ENCODE results near the gene FANCF. TPM values are rescaled to one million over a fixed set of nuclear protein-coding genes. Genes with fewer than 3 reads are reported as not detected.
A peak's percentile ranks its signal among the peaks of the same experiment; 100 is the strongest.

Gene FANCF
- total and polyA plus RNA-seq, 8 donors: 1.8 to 13.0 (median 7.8) TPM

DNA sequence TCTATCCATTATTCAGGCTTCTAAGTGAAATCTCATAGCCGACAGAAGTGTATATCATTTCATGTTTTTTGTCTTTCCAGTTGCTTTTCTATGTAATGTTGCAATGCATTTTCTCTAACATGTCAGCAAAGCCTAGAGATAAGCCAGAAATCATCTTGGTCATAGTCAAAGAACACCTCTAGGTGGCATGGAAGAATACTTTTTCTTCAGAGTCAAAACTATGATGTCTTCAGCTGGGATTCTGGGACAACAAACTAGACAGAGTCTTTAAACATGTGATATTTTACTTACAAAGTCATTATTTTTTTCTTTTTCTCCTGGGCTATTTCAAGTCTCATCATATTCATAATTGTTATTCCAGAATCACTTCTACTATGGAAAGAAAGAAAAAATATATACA lies 45.2 kb upstream of the FANCF start:
- H3K36me3 ChIP-seq: no peaks in the 10 kb centered on the region
- H3K9me3 ChIP-seq: no peaks in the 10 kb centered on the region
- H3K27me3 ChIP-seq: peaks cover 0 to 25% (median 14%) of the 10 kb centered on the region in 3 donors
- intact Hi-C loops (cut with DNase I; ENCODE audit: low total_unique reads): no loop called here
- TF ChIP-seq, protein P1, sequence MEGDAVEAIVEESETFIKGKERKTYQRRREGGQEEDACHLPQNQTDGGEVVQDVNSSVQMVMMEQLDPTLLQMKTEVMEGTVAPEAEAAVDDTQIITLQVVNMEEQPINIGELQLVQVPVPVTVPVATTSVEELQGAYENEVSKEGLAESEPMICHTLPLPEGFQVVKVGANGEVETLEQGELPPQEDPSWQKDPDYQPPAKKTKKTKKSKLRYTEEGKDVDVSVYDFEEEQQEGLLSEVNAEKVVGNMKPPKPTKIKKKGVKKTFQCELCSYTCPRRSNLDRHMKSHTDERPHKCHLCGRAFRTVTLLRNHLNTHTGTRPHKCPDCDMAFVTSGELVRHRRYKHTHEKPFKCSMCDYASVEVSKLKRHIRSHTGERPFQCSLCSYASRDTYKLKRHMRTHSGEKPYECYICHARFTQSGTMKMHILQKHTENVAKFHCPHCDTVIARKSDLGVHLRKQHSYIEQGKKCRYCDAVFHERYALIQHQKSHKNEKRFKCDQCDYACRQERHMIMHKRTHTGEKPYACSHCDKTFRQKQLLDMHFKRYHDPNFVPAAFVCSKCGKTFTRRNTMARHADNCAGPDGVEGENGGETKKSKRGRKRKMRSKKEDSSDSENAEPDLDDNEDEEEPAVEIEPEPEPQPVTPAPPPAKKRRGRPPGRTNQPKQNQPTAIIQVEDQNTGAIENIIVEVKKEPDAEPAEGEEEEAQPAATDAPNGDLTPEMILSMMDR (IDR thresholded peaks at IDR 0.05): peak in 2 of 7 experiments; percentile 19 to 34
- TF ChIP-seq POLR2AphosphoS5 (IDR thresholded peaks at IDR 0.05): no peak
- WGBS, 5 donors: 50 to 68% (median 64%) methylated on average over 1 of the region's 1 CpG
- H3K4me1 ChIP-seq: peaks cover 8 to 23% (median 14%) of the 10 kb centered on the region in 4 donors
- peak in 1 of 2 donors; percentile 53 for DNase-seq
- no peak overlapping the region for H3K4me3 ChIP-seq
- no peak overlapping the region for H3K27ac ChIP-seq

DNA sequence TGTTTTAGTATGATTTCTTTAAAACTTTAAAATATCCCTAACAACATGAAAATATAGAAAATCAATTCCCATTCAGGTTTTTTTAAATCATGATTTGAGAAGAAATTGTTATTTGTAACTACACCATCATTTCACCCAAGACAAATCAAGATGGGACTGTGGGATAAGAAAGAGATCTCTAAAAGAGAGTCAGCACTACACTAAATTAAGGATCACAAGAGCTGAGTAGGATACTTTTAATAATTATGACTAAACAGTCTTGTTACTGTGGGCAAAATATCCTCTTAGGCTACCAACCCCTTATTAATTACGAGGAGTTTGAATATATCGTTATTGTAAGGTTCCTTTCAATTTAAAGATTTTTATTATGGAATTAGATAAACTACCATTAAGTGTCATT lies 43.7 kb upstream of the FANCF start:
- H3K36me3 ChIP-seq: no peaks in the 10 kb centered on the region
- no peaks in the 10 kb centered on the region for H3K9me3 ChIP-seq
- no peak overlapping the region for H3K4me3 ChIP-seq
- H3K4me1 ChIP-seq: peaks cover 6 to 25% (median 10%) of the 10 kb centered on the region in 4 donors
- intact Hi-C loops (cut with DNase I; ENCODE audit: low total_unique reads): no loop called here
- 86 to 95% (median 91%) methylated on average over 2 of the region's 2 CpGs for WGBS, 5 donors
- H3K27me3 ChIP-seq: peaks cover 0 to 25% (median 14%) of the 10 kb centered on the region in 3 donors
- H3K27ac ChIP-seq: no peak overlapping the region
- no peak for DNase-seq
- TF ChIP-seq POLR2A (IDR thresholded peaks at IDR 0.05) (no peak), POLR2AphosphoS5 (IDR thresholded peaks at IDR 0.05) (no peak), EP300 (IDR thresholded peaks at IDR 0.05) (no peak)
- TF ChIP-seq, protein P1 (IDR thresholded peaks at IDR 0.05): no peak

DNA sequence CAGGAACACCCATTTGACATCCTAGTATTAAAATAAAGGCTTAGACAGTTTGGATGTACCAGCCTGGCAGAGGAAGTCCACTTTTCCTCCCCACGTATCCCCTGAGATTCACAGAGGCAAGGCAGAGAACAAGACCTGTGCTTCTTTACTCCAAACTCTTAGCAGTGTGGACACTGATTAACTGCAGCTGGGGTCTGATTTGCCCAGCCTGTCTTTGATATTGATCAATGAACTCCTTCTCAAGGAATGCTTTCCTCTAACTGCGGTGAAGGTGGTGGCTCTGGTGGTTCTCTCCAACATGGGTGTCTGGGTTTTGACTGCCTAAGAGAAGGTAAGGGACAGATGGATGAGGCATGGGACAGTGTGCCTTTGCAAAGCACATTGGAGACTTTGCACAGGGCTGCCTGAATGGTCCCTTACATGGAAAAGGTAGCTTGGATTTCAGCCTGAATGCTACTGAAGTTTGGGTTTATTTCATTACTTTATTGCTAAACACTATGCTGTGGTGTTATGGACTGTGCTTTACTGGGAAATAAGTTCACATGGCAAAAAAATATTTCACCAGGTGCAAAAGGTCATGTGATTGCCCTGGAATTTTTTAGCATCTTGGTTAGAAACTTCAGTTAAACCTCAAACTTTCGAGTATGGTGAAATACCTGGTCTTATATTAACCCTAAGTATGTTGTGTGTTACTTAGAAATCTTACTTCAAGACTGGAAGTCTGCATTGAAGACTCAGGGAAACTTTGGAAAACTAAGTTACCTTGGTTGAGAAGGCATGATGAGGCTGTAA lies 42.6 kb upstream of the FANCF start:
- Histone ChIP-seq H3K9me3 (no peaks in the 10 kb centered on the region), H3K27me3 (peaks cover 0 to 25% (median 14%) of the 10 kb centered on the region in 3 donors), H3K4me1 (peaks cover 6 to 18% (median 10%) of the 10 kb centered on the region in 4 donors), H3K36me3 (no peaks in the 10 kb centered on the region), H3K27ac (no peak overlapping the region), H3K4me3 (no peak overlapping the region)
- intact Hi-C loops (cut with DNase I; ENCODE audit: low total_unique reads): no loop called here
- 38 to 64% (median 44%) methylated on average over 3 of the region's 3 CpGs for WGBS, 5 donors
- TF ChIP-seq, protein P1 (IDR thresholded peaks at IDR 0.05): no peak
- TF ChIP-seq EP300 (IDR thresholded peaks at IDR 0.05): no peak
- TF ChIP-seq POLR2AphosphoS5 (IDR thresholded peaks at IDR 0.05): no peak
- TF ChIP-seq POLR2A (IDR thresholded peaks at IDR 0.05): no peak
- DNase-seq: no peak

DNA sequence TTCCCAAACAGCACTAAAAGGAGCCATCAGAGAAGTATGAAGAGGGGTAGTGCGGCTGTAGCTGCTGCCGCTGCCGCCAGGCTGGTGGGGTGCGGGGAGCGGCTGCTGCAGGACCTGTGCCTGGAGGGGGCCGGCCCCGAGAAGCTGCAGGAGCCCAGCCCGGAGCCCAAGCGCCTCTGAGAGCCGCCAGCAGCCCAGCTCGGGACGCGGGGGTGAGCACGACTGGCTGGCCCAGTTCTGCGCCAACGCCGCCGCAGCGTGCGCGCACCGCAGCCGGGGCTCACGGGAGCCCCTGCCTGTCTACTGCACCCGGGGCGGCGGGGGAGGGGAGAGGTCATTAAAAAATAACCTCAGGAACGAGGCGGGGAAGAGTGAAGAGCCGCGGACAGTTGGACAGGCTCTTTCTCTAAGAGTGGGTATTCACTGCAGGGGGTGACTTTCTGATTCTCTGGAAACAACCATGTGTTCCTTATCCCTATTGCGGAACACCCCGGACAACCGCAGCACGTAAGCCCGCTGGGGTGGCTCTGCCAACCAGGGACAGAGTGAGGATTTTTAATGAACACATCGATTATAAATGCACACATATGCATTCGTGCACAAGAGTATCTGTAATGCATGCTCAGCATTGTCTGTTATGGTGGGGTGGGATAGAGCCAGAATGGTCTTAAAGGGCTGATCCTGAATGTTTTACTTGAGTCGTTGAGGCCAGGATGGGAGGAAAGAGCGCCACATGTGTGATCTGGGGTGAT lies 41.2 kb upstream of the FANCF start:
- 3 to 5% (median 5%) methylated on average over 19 to 40 of the region's 40 CpGs for WGBS, 5 donors
- H3K27me3 ChIP-seq: peaks cover 0 to 25% (median 14%) of the 10 kb centered on the region in 3 donors
- peak; percentile 67 to 85 for DNase-seq
- peak overlapping the region; percentile 25 to 75 (median 45) for H3K27ac ChIP-seq
- H3K4me1 ChIP-seq: peaks cover 6 to 18% (median 10%) of the 10 kb centered on the region in 4 donors
- TF ChIP-seq EP300 (IDR thresholded peaks at IDR 0.05): no peak
- TF ChIP-seq, protein P1 (IDR thresholded peaks at IDR 0.05): no peak
- no peak for TF ChIP-seq POLR2A (IDR thresholded peaks at IDR 0.05)
- TF ChIP-seq POLR2AphosphoS5 (IDR thresholded peaks at IDR 0.05): no peak
- no peaks in the 10 kb centered on the region for H3K36me3 ChIP-seq
- peak overlapping the region; percentile 48 to 56 (median 50) for H3K4me3 ChIP-seq
- no peaks in the 10 kb centered on the region for H3K9me3 ChIP-seq
- intact Hi-C loops (cut with DNase I; ENCODE audit: low total_unique reads): no loop called here

All from stomach (tissue), 9 donors.